ENCODE results near the gene C1QTNF1. TPM values are rescaled to one million over a fixed set of nuclear protein-coding genes. Genes with fewer than 3 reads are reported as not detected.

C1QTNF1 gene
- polyA plus RNA-seq, 1 of the 3 experiments (the other 2 are of a cell fraction): 14.3 TPM

DNA sequence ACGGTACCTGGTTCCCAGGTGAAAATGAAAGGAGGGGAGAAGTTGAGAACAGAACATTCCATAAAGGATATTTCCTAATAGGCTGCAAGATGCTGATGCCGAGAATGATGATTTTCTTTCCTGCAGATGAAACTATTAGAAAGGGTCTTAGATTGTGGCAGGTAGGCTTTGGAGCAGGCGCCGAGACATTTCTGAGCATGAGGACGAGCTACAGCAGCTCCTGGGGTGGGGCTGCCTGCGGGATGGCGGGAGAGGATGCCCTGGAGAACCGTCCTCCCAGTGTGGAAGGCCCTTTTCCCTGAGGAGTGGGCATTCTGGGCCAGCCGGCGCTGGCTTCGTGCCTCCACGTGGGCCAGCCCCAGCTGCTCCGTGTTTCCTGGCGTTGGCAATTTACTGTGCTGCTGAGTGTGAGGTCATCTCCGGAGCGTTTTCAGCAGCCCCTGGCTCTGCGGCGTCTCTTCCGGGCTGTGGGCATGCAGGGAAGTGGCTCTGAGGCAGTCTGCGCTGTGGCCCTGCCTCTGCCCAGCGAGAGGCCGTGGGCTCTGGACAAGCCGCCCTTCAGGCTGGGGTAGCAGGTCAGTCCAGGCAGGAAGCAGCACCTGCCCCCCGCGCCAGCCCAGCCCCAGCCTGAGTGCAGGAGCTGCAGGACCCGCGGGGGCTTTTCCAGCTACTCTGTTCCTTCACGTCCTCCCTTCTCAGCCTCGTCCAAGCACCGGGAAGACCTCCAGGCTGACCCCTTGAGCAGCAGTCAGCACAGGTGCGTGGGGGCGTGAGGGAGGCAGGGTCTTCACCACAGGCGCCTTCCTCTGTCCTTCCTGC, 62.8 kb downstream of the C1QTNF1 start:
- Histone ChIP-seq H4K20me1 (ENCODE audit: insufficient read depth) (peaks cover 31% of the 10 kb centered on the region), H3K9me2 (no peaks in the 10 kb centered on the region), H3K4me2 (no peak overlapping the region), H3K4me3 (ENCODE audit: low read depth in 2 of 2, low read length in 1 of 2) (no peak overlapping the region), H3K36me3 (replicated peaks in 1 of 2; ENCODE audit: control insufficient read depth in 1 of 2, insufficient read depth in 2 of 2, low read length in 1 of 2) (peaks cover 7 to 43% of the 10 kb centered on the region in 2 experiments), H3K27ac (ENCODE audit: low read depth in 2 of 2, low read length in 1 of 2) (no peak overlapping the region), H3K4me1 (ENCODE audit: control insufficient read depth in 1 of 2, insufficient read depth in 2 of 2, low read depth in 1 of 2, low read length in 1 of 2) (peaks cover 0 to 13% of the 10 kb centered on the region in 2 experiments; a peak in 1 of 4 replicates), H2AFZ (ENCODE audit: low read depth) (no peak overlapping the region), H3F3A (replicated peaks; ENCODE audit: insufficient read depth) (peaks cover 3% of the 10 kb centered on the region), H3K9me3 (no peaks in the 10 kb centered on the region), H3K27me3 (ENCODE audit: insufficient read depth) (no peaks in the 10 kb centered on the region), H3K79me2 (ENCODE audit: insufficient read depth) (no peaks in the 10 kb centered on the region), H3K9ac (no peak overlapping the region)
- DNase-seq: no peak
- WGBS (ENCODE audit: low lambda C conversion rate): 85% methylated on average over 25 of the region's 33 CpGs
- ChIA-PET POLR2A (interaction anchor here (1.6 kb wide), 1 partner anchor 28 kb away, joined by 3 read pairs; no protein-coding TSS in a partner anchor), CTCF (interaction anchor here (0.6 to 45.1 kb wide), 66 partner anchors 9 to 624 kb away, joined by 3 to 1305 read pairs (median 8); partner anchors contain the start of gene ENGASE)
- TF ChIP-seq, protein P1, sequence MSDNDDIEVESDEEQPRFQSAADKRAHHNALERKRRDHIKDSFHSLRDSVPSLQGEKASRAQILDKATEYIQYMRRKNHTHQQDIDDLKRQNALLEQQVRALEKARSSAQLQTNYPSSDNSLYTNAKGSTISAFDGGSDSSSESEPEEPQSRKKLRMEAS (IDR thresholded peaks at IDR 0.05; ENCODE audit: low read depth): no peak
- TF ChIP-seq SIN3A (IDR thresholded peaks at IDR 0.05; ENCODE audit: borderline replicate concordance, low read depth, low read length): no peak

DNA sequence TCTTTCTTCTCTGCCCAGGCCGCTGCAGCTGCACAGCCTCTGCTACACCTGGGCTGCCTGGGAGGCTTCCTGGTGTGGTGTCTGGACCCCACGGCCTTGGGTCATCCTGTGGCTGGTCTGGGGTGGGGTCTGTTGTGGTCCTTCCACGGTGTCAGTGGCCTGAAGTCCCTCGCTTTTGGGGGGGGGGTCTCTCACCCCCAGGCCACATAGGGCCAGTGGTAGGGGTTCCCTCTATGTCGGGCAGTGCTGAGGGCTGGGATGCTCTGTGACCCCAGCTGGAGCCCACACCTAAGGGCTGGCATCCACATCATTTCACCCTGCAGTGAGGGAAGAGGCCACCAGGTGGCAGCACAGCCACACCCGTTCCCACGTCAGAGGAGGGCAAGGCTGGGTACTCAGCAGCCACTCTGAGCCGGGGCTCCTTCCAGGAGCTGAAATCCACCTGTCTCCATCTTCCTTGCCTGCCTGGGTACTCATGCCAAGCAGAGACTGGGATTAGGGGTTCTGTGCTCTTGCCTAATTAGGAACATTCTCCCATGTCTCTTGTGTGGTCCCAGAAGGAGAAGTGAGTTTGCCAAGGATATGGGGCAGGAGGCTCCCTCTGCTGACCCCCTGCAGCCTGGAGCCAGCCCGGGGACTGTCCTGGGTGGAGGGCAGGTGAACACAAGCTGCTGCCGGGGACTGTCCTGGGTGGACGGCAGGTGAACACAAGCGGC, 63.6 kb downstream of the C1QTNF1 start:
- no peaks in the 10 kb centered on the region for H3K9me3 ChIP-seq
- no peaks in the 10 kb centered on the region for H3K79me2 ChIP-seq (ENCODE audit: insufficient read depth)
- H3K4me2 ChIP-seq: no peak overlapping the region
- CTCF ChIA-PET: interaction anchor here (0.5 to 45.1 kb wide), 80 partner anchors 8 to 623 kb away, joined by 3 to 1305 read pairs (median 6); partner anchors contain the start of gene ENGASE
- peak; percentile 97 for DNase-seq
- peaks cover 28% of the 10 kb centered on the region for H4K20me1 ChIP-seq (ENCODE audit: insufficient read depth)
- H3K9ac ChIP-seq: no peak overlapping the region
- POLR2A ChIA-PET: interaction anchor here (1.6 to 2.3 kb wide), 2 partner anchors 28 to 306 kb away, joined by 3 to 10 read pairs; no protein-coding TSS in a partner anchor
- H3K27ac ChIP-seq (ENCODE audit: low read depth in 2 of 2, low read length in 1 of 2): no peak overlapping the region
- peaks cover 3% of the 10 kb centered on the region for H3F3A ChIP-seq (replicated peaks; ENCODE audit: insufficient read depth)
- H3K36me3 ChIP-seq (replicated peaks in 1 of 2; ENCODE audit: control insufficient read depth in 1 of 2, insufficient read depth in 2 of 2, low read length in 1 of 2): peaks cover 7 to 39% of the 10 kb centered on the region in 2 experiments
- WGBS (ENCODE audit: low lambda C conversion rate): 35% methylated on average over 8 of the region's 12 CpGs
- H3K9me2 ChIP-seq: no peaks in the 10 kb centered on the region
- H3K27me3 ChIP-seq (ENCODE audit: insufficient read depth): no peaks in the 10 kb centered on the region
- peaks cover 0 to 9% of the 10 kb centered on the region in 2 experiments; a peak in 1 of 4 replicates for H3K4me1 ChIP-seq (ENCODE audit: control insufficient read depth in 1 of 2, insufficient read depth in 2 of 2, low read depth in 1 of 2, low read length in 1 of 2)
- H3K4me3 ChIP-seq (ENCODE audit: low read depth in 2 of 2, low read length in 1 of 2): no peak overlapping the region; a peak in 1 of 4 replicates
- H2AFZ ChIP-seq (ENCODE audit: low read depth): no peak overlapping the region
- TF ChIP-seq ELF1 (IDR thresholded peaks at IDR 0.05): no peak
- TF ChIP-seq, protein P2, sequence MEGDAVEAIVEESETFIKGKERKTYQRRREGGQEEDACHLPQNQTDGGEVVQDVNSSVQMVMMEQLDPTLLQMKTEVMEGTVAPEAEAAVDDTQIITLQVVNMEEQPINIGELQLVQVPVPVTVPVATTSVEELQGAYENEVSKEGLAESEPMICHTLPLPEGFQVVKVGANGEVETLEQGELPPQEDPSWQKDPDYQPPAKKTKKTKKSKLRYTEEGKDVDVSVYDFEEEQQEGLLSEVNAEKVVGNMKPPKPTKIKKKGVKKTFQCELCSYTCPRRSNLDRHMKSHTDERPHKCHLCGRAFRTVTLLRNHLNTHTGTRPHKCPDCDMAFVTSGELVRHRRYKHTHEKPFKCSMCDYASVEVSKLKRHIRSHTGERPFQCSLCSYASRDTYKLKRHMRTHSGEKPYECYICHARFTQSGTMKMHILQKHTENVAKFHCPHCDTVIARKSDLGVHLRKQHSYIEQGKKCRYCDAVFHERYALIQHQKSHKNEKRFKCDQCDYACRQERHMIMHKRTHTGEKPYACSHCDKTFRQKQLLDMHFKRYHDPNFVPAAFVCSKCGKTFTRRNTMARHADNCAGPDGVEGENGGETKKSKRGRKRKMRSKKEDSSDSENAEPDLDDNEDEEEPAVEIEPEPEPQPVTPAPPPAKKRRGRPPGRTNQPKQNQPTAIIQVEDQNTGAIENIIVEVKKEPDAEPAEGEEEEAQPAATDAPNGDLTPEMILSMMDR (IDR thresholded peaks at IDR 0.05): peak; percentile 97
- TF ChIP-seq, protein P3, sequence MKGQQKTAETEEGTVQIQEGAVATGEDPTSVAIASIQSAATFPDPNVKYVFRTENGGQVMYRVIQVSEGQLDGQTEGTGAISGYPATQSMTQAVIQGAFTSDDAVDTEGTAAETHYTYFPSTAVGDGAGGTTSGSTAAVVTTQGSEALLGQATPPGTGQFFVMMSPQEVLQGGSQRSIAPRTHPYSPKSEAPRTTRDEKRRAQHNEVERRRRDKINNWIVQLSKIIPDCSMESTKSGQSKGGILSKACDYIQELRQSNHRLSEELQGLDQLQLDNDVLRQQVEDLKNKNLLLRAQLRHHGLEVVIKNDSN (IDR thresholded peaks at IDR 0.05; ENCODE audit: borderline replicate concordance, low read depth): no peak
- peak; percentile 96 for TF ChIP-seq RAD21 (IDR thresholded peaks at IDR 0.05; ENCODE audit: low read length)
- TF ChIP-seq RFX5 (IDR thresholded peaks at IDR 0.05; ENCODE audit: low read length): no peak
- no peak for TF ChIP-seq RXRA (IDR thresholded peaks at IDR 0.05; ENCODE audit: borderline replicate concordance, low read depth)
- TF ChIP-seq, protein P4, sequence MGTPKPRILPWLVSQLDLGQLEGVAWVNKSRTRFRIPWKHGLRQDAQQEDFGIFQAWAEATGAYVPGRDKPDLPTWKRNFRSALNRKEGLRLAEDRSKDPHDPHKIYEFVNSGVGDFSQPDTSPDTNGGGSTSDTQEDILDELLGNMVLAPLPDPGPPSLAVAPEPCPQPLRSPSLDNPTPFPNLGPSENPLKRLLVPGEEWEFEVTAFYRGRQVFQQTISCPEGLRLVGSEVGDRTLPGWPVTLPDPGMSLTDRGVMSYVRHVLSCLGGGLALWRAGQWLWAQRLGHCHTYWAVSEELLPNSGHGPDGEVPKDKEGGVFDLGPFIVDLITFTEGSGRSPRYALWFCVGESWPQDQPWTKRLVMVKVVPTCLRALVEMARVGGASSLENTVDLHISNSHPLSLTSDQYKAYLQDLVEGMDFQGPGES (IDR thresholded peaks at IDR 0.05; ENCODE audit: low read depth, low read length): no peak
- TF ChIP-seq RCOR1 (IDR thresholded peaks at IDR 0.05; ENCODE audit: low read length): peak; percentile 47; the same call in 1 of the 2 replicates
- no peak for TF ChIP-seq POLR2AphosphoS5 (IDR thresholded peaks at IDR 0.05; ENCODE audit: low read depth, low read length)
- TF ChIP-seq, protein P5, sequence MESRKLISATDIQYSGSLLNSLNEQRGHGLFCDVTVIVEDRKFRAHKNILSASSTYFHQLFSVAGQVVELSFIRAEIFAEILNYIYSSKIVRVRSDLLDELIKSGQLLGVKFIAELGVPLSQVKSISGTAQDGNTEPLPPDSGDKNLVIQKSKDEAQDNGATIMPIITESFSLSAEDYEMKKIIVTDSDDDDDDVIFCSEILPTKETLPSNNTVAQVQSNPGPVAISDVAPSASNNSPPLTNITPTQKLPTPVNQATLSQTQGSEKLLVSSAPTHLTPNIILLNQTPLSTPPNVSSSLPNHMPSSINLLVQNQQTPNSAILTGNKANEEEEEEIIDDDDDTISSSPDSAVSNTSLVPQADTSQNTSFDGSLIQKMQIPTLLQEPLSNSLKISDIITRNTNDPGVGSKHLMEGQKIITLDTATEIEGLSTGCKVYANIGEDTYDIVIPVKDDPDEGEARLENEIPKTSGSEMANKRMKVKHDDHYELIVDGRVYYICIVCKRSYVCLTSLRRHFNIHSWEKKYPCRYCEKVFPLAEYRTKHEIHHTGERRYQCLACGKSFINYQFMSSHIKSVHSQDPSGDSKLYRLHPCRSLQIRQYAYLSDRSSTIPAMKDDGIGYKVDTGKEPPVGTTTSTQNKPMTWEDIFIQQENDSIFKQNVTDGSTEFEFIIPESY (IDR thresholded peaks at IDR 0.05; ENCODE audit: borderline replicate concordance, low read depth): no peak
- TF ChIP-seq CHD2 (IDR thresholded peaks at IDR 0.05; ENCODE audit: low read length, partially characterized antibody): peak; percentile 27
- no peak for TF ChIP-seq GATA2 (CRISPR knock-in tag; IDR thresholded peaks at IDR 0.05)
- TF ChIP-seq TCF12 (IDR thresholded peaks at IDR 0.05): no peak
- TF ChIP-seq FOXM1 (IDR thresholded peaks at IDR 0.05; ENCODE audit: low read depth): no peak
- peak; percentile 98 for TF ChIP-seq SMC3 (IDR thresholded peaks at IDR 0.05; ENCODE audit: low read depth, low read length)
- TF ChIP-seq MEF2A (IDR thresholded peaks at IDR 0.05; ENCODE audit: borderline replicate concordance, low read depth): no peak
- no peak for TF ChIP-seq TEAD4 (IDR thresholded peaks at IDR 0.05; ENCODE audit: borderline replicate concordance, insufficient read depth)

Data from SK-N-SH (cell line).